ENCODE data around the gene TLX2. TPM values are rescaled to one million over a fixed set of nuclear protein-coding genes. Genes with fewer than 3 reads are reported as not detected.

Gene TLX2
- total and polyA plus RNA-seq, 2 of the 8 experiments (the other 6 are each of a cell fraction or from before 2014, with no cell fraction given): 0.06 to 0.17 TPM

DNA sequence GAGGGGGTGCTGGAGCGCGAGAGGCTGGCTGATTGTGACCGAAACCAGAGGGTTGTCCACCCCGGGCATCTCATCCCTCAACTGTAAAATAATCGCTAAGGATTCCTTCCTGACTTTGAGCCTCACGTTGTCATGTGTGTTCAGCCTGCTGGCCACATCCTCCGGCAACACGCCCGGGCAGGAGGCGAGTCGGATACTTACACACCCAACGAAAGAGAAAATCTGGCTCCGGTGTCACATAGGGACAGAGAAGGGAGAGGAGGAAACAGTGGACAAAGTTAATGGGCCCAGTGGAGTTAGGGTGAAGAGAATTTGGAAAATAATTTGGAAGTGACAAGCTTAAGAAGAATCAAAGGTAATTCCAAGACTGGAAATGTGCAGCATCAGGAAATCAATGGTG, 2.4 kb downstream of the TLX2 start:
- peaks cover 2 to 4% of the 10 kb centered on the region in 2 experiments for H4K20me1 ChIP-seq (replicated peaks in 1 of 2; ENCODE audit: control insufficient read depth in 1 of 2, insufficient read depth in 2 of 2, low read length in 2 of 2)
- no peak overlapping the region for H3K4me3 ChIP-seq (ENCODE audit: extremely low read depth in 1 of 4, insufficient read depth in 2 of 4, low read depth in 3 of 4, low read length in 4 of 4)
- H3K27ac ChIP-seq (ENCODE audit: low read depth, low read length): no peak overlapping the region
- TF ChIP-seq RXRA (IDR thresholded peaks at IDR 0.05; ENCODE audit: insufficient read depth, low read depth, low read length) (no peak), SP4 (IDR thresholded peaks at IDR 0.05; ENCODE audit: low read length) (no peak), SIN3A (conservative IDR thresholded peaks at IDR 0.05 in 1 of 2, IDR thresholded peaks at IDR 0.05 in 1 of 2; ENCODE audit: low read depth in 1 of 2, low read length in 2 of 2) (no peak), ZNF274 (IDR thresholded peaks at IDR 0.05; ENCODE audit: borderline replicate concordance, extremely low read depth, low read length) (no peak), SIRT6 (IDR thresholded peaks at IDR 0.05; ENCODE audit: low read length) (no peak)
- TF ChIP-seq, protein P1, sequence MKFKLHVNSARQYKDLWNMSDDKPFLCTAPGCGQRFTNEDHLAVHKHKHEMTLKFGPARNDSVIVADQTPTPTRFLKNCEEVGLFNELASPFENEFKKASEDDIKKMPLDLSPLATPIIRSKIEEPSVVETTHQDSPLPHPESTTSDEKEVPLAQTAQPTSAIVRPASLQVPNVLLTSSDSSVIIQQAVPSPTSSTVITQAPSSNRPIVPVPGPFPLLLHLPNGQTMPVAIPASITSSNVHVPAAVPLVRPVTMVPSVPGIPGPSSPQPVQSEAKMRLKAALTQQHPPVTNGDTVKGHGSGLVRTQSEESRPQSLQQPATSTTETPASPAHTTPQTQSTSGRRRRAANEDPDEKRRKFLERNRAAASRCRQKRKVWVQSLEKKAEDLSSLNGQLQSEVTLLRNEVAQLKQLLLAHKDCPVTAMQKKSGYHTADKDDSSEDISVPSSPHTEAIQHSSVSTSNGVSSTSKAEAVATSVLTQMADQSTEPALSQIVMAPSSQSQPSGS (IDR thresholded peaks at IDR 0.05; ENCODE audit: low read length): no peak
- H3K9me3 ChIP-seq (ENCODE audit: insufficient read depth in 2 of 2, low read depth in 1 of 2, low read length in 1 of 2): peaks cover 7 to 12% of the 10 kb centered on the region in 2 experiments
- H2AK5ac ChIP-seq (ENCODE audit: low read depth, low read length): no peak overlapping the region
- H3K14ac ChIP-seq (ENCODE audit: insufficient read length): no peak overlapping the region
- CTCF ChIA-PET (ENCODE audit: partially characterized antibody): interaction anchor here (0.8 to 1.2 kb wide), 5 partner anchors 13 to 97 kb away, joined by 3 to 7 read pairs (median 3); partner anchors contain the start of genes AUP1, CCDC142, HTRA2 and TTC31
- H2AFZ ChIP-seq (ENCODE audit: low read length): no peak overlapping the region
- no peak overlapping the region for H3K9ac ChIP-seq (replicated peaks in 1 of 4; ENCODE audit: extremely low read depth in 1 of 4, low read depth in 3 of 4, low read length in 3 of 4)
- no peak overlapping the region for H3K23ac ChIP-seq (ENCODE audit: insufficient read length)
- no peak overlapping the region for H2BK15ac ChIP-seq (ENCODE audit: low read length)
- DNase-seq (ENCODE audit: low read depth in 1 of 2, low spot score in 2 of 2): no peak
- no peak overlapping the region for H3K56ac ChIP-seq (replicated peaks; ENCODE audit: insufficient read length, low read depth, low read length)
- no peaks in the 10 kb centered on the region for H3K79me2 ChIP-seq (ENCODE audit: control insufficient read depth in 1 of 2, insufficient read depth in 2 of 2, low read length in 2 of 2)
- H4K91ac ChIP-seq (replicated peaks; ENCODE audit: insufficient read length, low read length): no peak overlapping the region
- H4K8ac ChIP-seq (ENCODE audit: extremely low read depth, insufficient read depth, low read length): no peak overlapping the region; the same call in none of the 2 replicates
- H2BK5ac ChIP-seq (ENCODE audit: low read depth, low read length): no peak overlapping the region
- no peak overlapping the region for H2BK120ac ChIP-seq (replicated peaks; ENCODE audit: low read depth, low read length)
- WGBS, 2 experiments (ENCODE audit: extremely low coverage in 1 of 2, insufficient coverage in 1 of 2, insufficient read length in 1 of 2, insufficient replicate concordance in 2 of 2, low coverage in 1 of 2, low lambda C conversion rate in 2 of 2, missing lambda C conversion rate in 1 of 2): 80% methylated on average over 13 of the region's 13 CpGs; no CpG with 5 or more reads in 1 of the 2 experiments
- H3K36me3 ChIP-seq (ENCODE audit: control insufficient read depth in 2 of 4, insufficient read depth in 4 of 4, low read length in 3 of 4): peaks cover 0 to 19% (median 0%) of the 10 kb centered on the region in 4 experiments; a peak in 1 of 8 replicates
- no peak overlapping the region for H2BK12ac ChIP-seq (ENCODE audit: low read depth, low read length)
- H3K23me2 ChIP-seq (ENCODE audit: low read depth, low read length): peaks cover 10% of the 10 kb centered on the region; the same call in 1 of the 2 replicates
- H3K18ac ChIP-seq (ENCODE audit: extremely low read depth, low read length): no peak overlapping the region
- H3K4me1 ChIP-seq (replicated peaks in 1 of 4; ENCODE audit: control insufficient read depth in 3 of 4, insufficient read depth in 4 of 4, low read length in 3 of 4): peaks cover 0 to 24% (median 10%) of the 10 kb centered on the region in 4 experiments; a peak in 6 of 7 replicates
- POLR2A ChIA-PET (ENCODE audit: partially characterized antibody): interaction anchor here (0.9 to 6.7 kb wide), 4 partner anchors 10 to 33 kb away, joined by 3 to 63 read pairs (median 21); partner anchors contain the start of genes AUP1, HTRA2, LBX2 and PCGF1
- H4K5ac ChIP-seq (ENCODE audit: insufficient read length, low read depth, low read length): no peak overlapping the region
- H3K27me3 ChIP-seq (replicated peaks in 1 of 4; ENCODE audit: control insufficient read depth in 3 of 4, extremely low read depth in 1 of 4, insufficient read depth in 3 of 4, low read length in 3 of 4): peaks cover 63 to 88% (median 84%) of the 10 kb centered on the region in 4 experiments
- H3K4ac ChIP-seq (replicated peaks; ENCODE audit: insufficient read length, low read depth, low read length): no peak overlapping the region
- peak overlapping the region in 1 of 2 experiments; percentile 88; a peak in 1 of 4 replicates for H3K4me2 ChIP-seq (ENCODE audit: insufficient read depth in 1 of 2, low read depth in 2 of 2, low read length in 2 of 2)
- FAIRE-seq: no peak
- H2BK20ac ChIP-seq (ENCODE audit: low read length): no peak overlapping the region
- H3K79me1 ChIP-seq (ENCODE audit: low read depth, low read length): no peaks in the 10 kb centered on the region

All from H1 (cell line).